ENCODE data around the gene SEPTIN11. TPM values are rescaled to one million over a fixed set of nuclear protein-coding genes. Genes with fewer than 3 reads are reported as not detected.
"Not testable (repeated sequence)": the region's sequence is repeated elsewhere in the genome, so short reads cannot be mapped to it uniquely, and the experiment has no call there.

The SEPTIN11 gene
- total RNA-seq, 1 experiment from 2014 or later, result 121 TPM

GRCh38 chr4:76963131-76963750 lies 13.7 kb downstream of the SEPTIN11 start:
- ChIA-PET POLR2A (ENCODE audit: low non-redundant PET) (no interaction called here), CTCF (no interaction called here)
- DNase-seq (ENCODE audit: low spot score), result no peak
- Histone ChIP-seq H3K9me3 (ENCODE audit: low read depth, low read length, poor library complexity, severe bottlenecking) (no peaks in the 10 kb centered on the region), H3K4me1 (ENCODE audit: insufficient read depth, low read length, poor library complexity, severe bottlenecking) (peaks cover 9% of the 10 kb centered on the region), H3K36me3 (ENCODE audit: insufficient read depth, low read length, poor library complexity, severe bottlenecking) (no peaks in the 10 kb centered on the region), H3K27ac (ENCODE audit: low read depth, low read length, poor library complexity, severe bottlenecking) (no peak overlapping the region), H3K4me3 (ENCODE audit: low read depth, low read length, poor library complexity, severe bottlenecking) (no peak overlapping the region), H3K27me3 (replicated peaks; ENCODE audit: insufficient read depth, low read depth, low read length, poor library complexity) (no peaks in the 10 kb centered on the region)
- no peak for TF ChIP-seq EZH2 (IDR thresholded peaks at IDR 0.05; ENCODE audit: borderline replicate concordance, low read depth, low read length, poor library complexity, severe bottlenecking)
- TF ChIP-seq CTCF (conservative IDR thresholded peaks at IDR 0.05; ENCODE audit: low read depth, low read length), result no peak
- intact Hi-C loops (cut with micrococcal nuclease; ENCODE audit: unreplicated experiment), result no loop called here
- no TSS peak for BruUV-seq (replicated peaks)

- H3K4me1 ChIP-seq (ENCODE audit: insufficient read depth, low read length, poor library complexity, severe bottlenecking); H3K4me3 ChIP-seq (ENCODE audit: low read depth, low read length, poor library complexity, severe bottlenecking); DNase-seq (ENCODE audit: low spot score); H3K36me3 ChIP-seq (ENCODE audit: insufficient read depth, low read length, poor library complexity, severe bottlenecking); H3K27ac ChIP-seq (ENCODE audit: low read depth, low read length, poor library complexity, severe bottlenecking); POLR2A ChIA-PET (ENCODE audit: low non-redundant PET); H3K27me3 ChIP-seq (replicated peaks; ENCODE audit: insufficient read depth, low read depth, low read length, poor library complexity); CTCF ChIA-PET; BruUV-seq (replicated peaks); intact Hi-C loops (cut with micrococcal nuclease; ENCODE audit: unreplicated experiment); H3K9me3 ChIP-seq (ENCODE audit: low read depth, low read length, poor library complexity, severe bottlenecking): not testable (repeated sequence)
Observed at GRCh38 chr4:76963927-76964326, 14.4 kb downstream of the SEPTIN11 start.

GRCh38 chr4:76964769-76965168 lies 15.2 kb downstream of the SEPTIN11 start:
- intact Hi-C loops (cut with micrococcal nuclease; ENCODE audit: unreplicated experiment), result no loop called here
- Histone ChIP-seq H3K27ac (ENCODE audit: low read depth, low read length, poor library complexity, severe bottlenecking) (no peak overlapping the region), H3K4me1 (ENCODE audit: insufficient read depth, low read length, poor library complexity, severe bottlenecking) (peaks cover 9% of the 10 kb centered on the region), H3K27me3 (replicated peaks; ENCODE audit: insufficient read depth, low read depth, low read length, poor library complexity) (no peaks in the 10 kb centered on the region), H3K36me3 (ENCODE audit: insufficient read depth, low read length, poor library complexity, severe bottlenecking) (no peaks in the 10 kb centered on the region), H3K9me3 (ENCODE audit: low read depth, low read length, poor library complexity, severe bottlenecking) (no peaks in the 10 kb centered on the region), H3K4me3 (ENCODE audit: low read depth, low read length, poor library complexity, severe bottlenecking) (no peak overlapping the region)
- POLR2A ChIA-PET (ENCODE audit: low non-redundant PET), result no interaction called here
- CTCF ChIA-PET, result no interaction called here
- no TSS peak for BruUV-seq (replicated peaks)
- no peak for TF ChIP-seq EZH2 (IDR thresholded peaks at IDR 0.05; ENCODE audit: borderline replicate concordance, low read depth, low read length, poor library complexity, severe bottlenecking)
- TF ChIP-seq CTCF (conservative IDR thresholded peaks at IDR 0.05; ENCODE audit: low read depth, low read length), result no peak
- no peak for DNase-seq (ENCODE audit: low spot score)
